Activated T-cell treated with anti-CD3 and anti-CD28 coated beads, Interleukin-2, amount 50 U/mL, for 72 hours (primary cell): ENCODE measurements around the gene PRKCE. TPM values are rescaled to one million over a fixed set of nuclear protein-coding genes. Genes with fewer than 3 reads are reported as not detected.
"Not testable (repeated sequence)": the region's sequence is repeated elsewhere in the genome, so short reads cannot be mapped to it uniquely, and the experiment has no call there.

Experiments
- ATAC-seq, 2 donors: fragments of 150-1000 bp; cut with Tn5 transposase; replicated peaks in 1 of 2; 2 replicates each; pipeline ENCODE4 v1.10.0; 2021; ENCODE audit warnings: moderate library complexity in 2 of 2, mild to moderate bottlenecking in 1 of 2
- DNase-seq, 2 donors: peaks; one replicate each; pipeline ENCODE4 v3.0.0; 2021 to 2022; ENCODE audit warnings: mixed read lengths in 1 of 2
- H3K27ac Mint-ChIP-seq: one replicate; pipeline ENCODE4 v1.8.0; 2022; ENCODE audit warnings: mild to moderate bottlenecking, moderate library complexity, mixed read lengths
- H3K27me3 Mint-ChIP-seq: one replicate; pipeline ENCODE4 v1.8.0; 2022; ENCODE audit warnings: low read depth, mixed read lengths
- H3K36me3 Mint-ChIP-seq, 2 donors: one replicate each; pipeline ENCODE4 v1.8.0; 2022; ENCODE audit warnings: mixed read lengths in 2 of 2, mild to moderate bottlenecking in 1 of 2; ENCODE audit not compliant: insufficient read depth in 2 of 2
- H3K4me1 Mint-ChIP-seq: one replicate; pipeline ENCODE4 v1.8.0; 2022; ENCODE audit warnings: low read depth, mixed read lengths
- H3K4me3 Mint-ChIP-seq, 2 donors: one replicate each; pipeline ENCODE4 v1.8.0; 2022; ENCODE audit warnings: mild to moderate bottlenecking in 2 of 2, mixed read lengths in 2 of 2, moderate library complexity in 2 of 2
- H3K9me3 Mint-ChIP-seq, 2 donors: one replicate each; pipeline ENCODE4 v1.8.0; 2022; ENCODE audit warnings: mixed read lengths in 2 of 2
- total RNA-seq, 2 donors: library from RNA; stranded (reverse); gene quantifications; one replicate each; pipeline ENCODE4 v1.2.3, GENCODE V29; 2022

Gene PRKCE
- total RNA-seq, 2 donors from 2014 or later, result 19.3 to 35.3 TPM

GRCh38 chr2:45885171-45885621 lies 233.7 kb downstream of the PRKCE start:
- H3K4me3 Mint-ChIP-seq, result no peak overlapping the region
- H3K36me3 Mint-ChIP-seq, result no peaks in the 10 kb centered on the region
- no peak for DNase-seq
- H3K27me3 Mint-ChIP-seq, result no peaks in the 10 kb centered on the region
- ATAC-seq, result no peak
- no peak overlapping the region for H3K27ac Mint-ChIP-seq
- H3K4me1 Mint-ChIP-seq, result peaks cover 17% of the 10 kb centered on the region
- no peaks in the 10 kb centered on the region for H3K9me3 Mint-ChIP-seq

DNA sequence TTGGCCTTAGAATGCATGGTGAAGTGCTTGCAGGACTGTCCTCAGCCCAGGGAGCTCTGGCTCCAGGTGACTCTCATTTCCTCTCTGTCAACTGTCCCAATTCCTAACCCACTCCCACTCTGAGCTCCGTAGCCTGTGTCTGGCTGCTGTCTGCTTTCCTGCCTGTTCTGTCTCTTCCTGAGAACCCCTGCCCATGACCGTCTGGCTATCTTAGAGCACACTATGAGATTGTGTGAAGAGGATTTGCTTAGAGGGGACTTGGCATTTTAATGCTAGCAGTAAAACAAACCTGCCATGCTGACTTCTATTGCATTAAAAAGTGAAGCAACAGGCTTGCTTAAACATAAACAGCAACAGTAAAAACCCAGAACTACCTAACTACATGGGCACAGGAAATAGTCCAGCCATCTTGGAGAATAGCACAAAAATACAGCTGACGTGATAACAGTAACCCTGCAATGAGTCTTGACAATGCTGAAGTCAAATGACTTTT lies 234.7 kb downstream of the PRKCE start:
- ATAC-seq, result no peak
- Mint-ChIP-seq H3K4me1 (peaks cover 28% of the 10 kb centered on the region), H3K27ac (peak overlapping the region; percentile 4), H3K4me3 (no peak overlapping the region), H3K27me3 (no peaks in the 10 kb centered on the region), H3K36me3 (no peaks in the 10 kb centered on the region), H3K9me3 (no peaks in the 10 kb centered on the region)
- no peak for DNase-seq

DNA sequence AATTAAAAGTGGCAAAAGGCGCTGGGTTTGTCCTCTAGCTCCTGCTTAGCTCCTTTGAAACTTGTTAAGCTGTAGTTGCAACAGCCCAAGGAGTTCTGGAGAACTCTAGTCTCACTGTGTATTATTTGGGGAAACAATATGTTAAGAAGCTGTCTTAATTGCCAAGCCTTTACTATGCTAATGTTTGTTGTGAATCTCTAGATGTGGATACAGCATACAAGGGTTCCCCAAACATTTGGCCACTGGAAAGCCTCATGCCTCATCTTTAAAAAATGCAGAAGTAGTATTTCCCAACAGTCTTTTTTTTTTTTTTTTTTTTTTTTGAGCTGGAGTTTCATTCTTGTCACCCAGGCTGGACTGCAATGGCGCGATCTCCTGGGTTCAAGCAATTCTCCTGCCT lies 236.7 kb downstream of the PRKCE start:
- no peaks in the 10 kb centered on the region for H3K27me3 Mint-ChIP-seq
- H3K27ac Mint-ChIP-seq, result no peak overlapping the region
- no peaks in the 10 kb centered on the region for H3K36me3 Mint-ChIP-seq
- ATAC-seq, result no peak
- DNase-seq, result no peak
- peaks cover 47% of the 10 kb centered on the region for H3K4me1 Mint-ChIP-seq
- no peaks in the 10 kb centered on the region for H3K9me3 Mint-ChIP-seq
- no peak overlapping the region for H3K4me3 Mint-ChIP-seq

GRCh38 chr2:45888641-45889040 lies 237.2 kb downstream of the PRKCE start:
- no peaks in the 10 kb centered on the region for H3K27me3 Mint-ChIP-seq
- no peaks in the 10 kb centered on the region for H3K9me3 Mint-ChIP-seq
- no peak overlapping the region for H3K4me3 Mint-ChIP-seq
- peaks cover 49% of the 10 kb centered on the region for H3K4me1 Mint-ChIP-seq
- no peaks in the 10 kb centered on the region for H3K36me3 Mint-ChIP-seq
- no peak overlapping the region for H3K27ac Mint-ChIP-seq
- ATAC-seq (no peak), DNase-seq (no peak)

GRCh38 chr2:45889053-45889452 lies 237.6 kb downstream of the PRKCE start:
- H3K9me3 Mint-ChIP-seq, result no peaks in the 10 kb centered on the region
- no peaks in the 10 kb centered on the region for H3K36me3 Mint-ChIP-seq
- H3K27me3 Mint-ChIP-seq, result no peaks in the 10 kb centered on the region
- H3K4me3 Mint-ChIP-seq, result peak overlapping the region in 1 of 2 donors; percentile 16
- ATAC-seq, result peak; percentile 91 to 92
- DNase-seq, result peak; percentile 15 to 37
- no peak overlapping the region for H3K27ac Mint-ChIP-seq
- H3K4me1 Mint-ChIP-seq, result peaks cover 49% of the 10 kb centered on the region

GRCh38 chr2:45889620-45890370 lies 238.3 kb downstream of the PRKCE start:
- Mint-ChIP-seq H3K36me3 (no peaks in the 10 kb centered on the region), H3K9me3 (no peaks in the 10 kb centered on the region), H3K4me3 (no peak overlapping the region), H3K27ac (no peak overlapping the region), H3K27me3 (no peaks in the 10 kb centered on the region), H3K4me1 (peaks cover 49% of the 10 kb centered on the region)
- ATAC-seq (peak; percentile 37 to 60), DNase-seq (no peak)

GRCh38 chr2:45890371-45890646 lies 238.8 kb downstream of the PRKCE start:
- H3K27ac Mint-ChIP-seq, DNase-seq, H3K36me3 Mint-ChIP-seq, H3K9me3 Mint-ChIP-seq, ATAC-seq, H3K4me3 Mint-ChIP-seq, H3K27me3 Mint-ChIP-seq: not testable (repeated sequence)
- H3K4me1 Mint-ChIP-seq, result peaks cover 49% of the 10 kb centered on the region

GRCh38 chr2:45890819-45891218 lies 239.3 kb downstream of the PRKCE start:
- no peaks in the 10 kb centered on the region for H3K9me3 Mint-ChIP-seq
- peak overlapping the region in 1 of 2 donors; percentile 2 for H3K4me3 Mint-ChIP-seq
- no peaks in the 10 kb centered on the region for H3K36me3 Mint-ChIP-seq
- H3K4me1 Mint-ChIP-seq, result peaks cover 49% of the 10 kb centered on the region
- peak in 1 of 2 donors; percentile 38 for ATAC-seq
- DNase-seq, result no peak
- no peak overlapping the region for H3K27ac Mint-ChIP-seq
- no peaks in the 10 kb centered on the region for H3K27me3 Mint-ChIP-seq

GRCh38 chr2:45891719-45892424 lies 240.4 kb downstream of the PRKCE start:
- H3K4me3 Mint-ChIP-seq, result peak overlapping the region in 1 of 2 donors; percentile 5
- no peak overlapping the region for H3K27ac Mint-ChIP-seq
- no peaks in the 10 kb centered on the region for H3K27me3 Mint-ChIP-seq
- peaks cover 49% of the 10 kb centered on the region for H3K4me1 Mint-ChIP-seq
- DNase-seq (no peak), ATAC-seq (no peak)
- no peaks in the 10 kb centered on the region for H3K9me3 Mint-ChIP-seq
- H3K36me3 Mint-ChIP-seq, result no peaks in the 10 kb centered on the region

DNA sequence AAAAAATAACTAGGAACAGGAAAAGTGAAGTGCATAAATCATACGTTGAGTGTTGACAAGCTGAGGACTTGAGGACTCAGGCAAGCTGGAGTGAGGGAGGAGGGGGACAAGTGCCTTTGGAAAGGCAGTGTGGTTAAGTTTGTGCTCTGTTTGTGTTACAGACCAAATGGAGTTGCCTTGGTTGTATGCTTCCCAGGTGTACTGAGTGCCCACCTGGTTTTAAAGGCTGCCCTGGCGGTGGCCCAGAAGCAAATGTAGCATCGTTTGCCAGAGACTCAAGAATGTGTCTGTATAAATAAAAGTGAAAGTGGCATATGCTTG lies 240.9 kb downstream of the PRKCE start:
- DNase-seq (no peak), ATAC-seq (no peak)
- Mint-ChIP-seq H3K27me3 (no peaks in the 10 kb centered on the region), H3K27ac (no peak overlapping the region), H3K4me3 (no peak overlapping the region), H3K4me1 (peaks cover 49% of the 10 kb centered on the region), H3K9me3 (no peaks in the 10 kb centered on the region), H3K36me3 (no peaks in the 10 kb centered on the region)

DNA sequence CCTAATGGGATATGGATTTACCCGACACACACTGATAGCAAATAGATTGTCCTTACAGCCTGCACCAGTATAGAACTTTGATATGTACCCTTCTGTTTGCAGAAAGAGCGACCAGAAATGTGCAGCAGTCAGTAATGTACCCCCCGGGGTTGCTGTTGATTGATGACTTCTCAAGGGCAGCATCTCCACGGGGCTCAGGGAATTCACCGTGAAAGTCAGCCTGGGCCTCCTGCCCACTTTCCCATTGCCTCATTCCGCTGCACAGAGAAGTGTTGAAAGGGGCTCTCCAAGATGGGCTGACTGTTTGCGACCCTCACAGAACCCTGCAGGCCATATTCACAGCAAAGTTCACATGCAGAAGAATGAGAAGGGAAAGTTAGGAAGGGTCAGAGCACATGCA lies 241.3 kb downstream of the PRKCE start:
- H3K4me3 Mint-ChIP-seq, result no peak overlapping the region
- no peaks in the 10 kb centered on the region for H3K9me3 Mint-ChIP-seq
- no peaks in the 10 kb centered on the region for H3K27me3 Mint-ChIP-seq
- DNase-seq (no peak), ATAC-seq (no peak)
- H3K27ac Mint-ChIP-seq, result no peak overlapping the region
- H3K4me1 Mint-ChIP-seq, result peaks cover 49% of the 10 kb centered on the region
- no peaks in the 10 kb centered on the region for H3K36me3 Mint-ChIP-seq

DNA sequence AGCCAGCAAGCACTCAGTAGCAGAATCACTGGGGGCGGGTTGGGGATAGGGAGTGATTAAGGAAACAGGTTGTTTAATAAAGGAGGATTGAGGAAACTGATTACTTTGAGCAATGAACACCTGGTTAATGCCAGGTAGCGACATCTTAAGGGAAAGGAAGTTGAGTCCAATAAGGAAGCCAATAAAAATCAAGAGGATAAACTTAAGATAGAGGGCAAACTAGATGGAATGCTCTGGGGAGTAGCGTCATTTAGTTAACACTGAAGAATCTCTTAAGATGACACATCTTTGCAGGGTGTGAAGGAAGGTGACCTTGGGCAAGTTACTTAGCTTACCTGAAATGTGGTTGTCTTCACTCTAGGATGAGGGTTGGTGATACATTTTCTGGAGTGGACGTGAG lies 242.7 kb downstream of the PRKCE start:
- ATAC-seq, result no peak
- no peak for DNase-seq
- H3K27ac Mint-ChIP-seq, result no peak overlapping the region
- no peaks in the 10 kb centered on the region for H3K9me3 Mint-ChIP-seq
- no peaks in the 10 kb centered on the region for H3K27me3 Mint-ChIP-seq
- peaks cover 40% of the 10 kb centered on the region for H3K4me1 Mint-ChIP-seq
- H3K4me3 Mint-ChIP-seq, result no peak overlapping the region
- no peaks in the 10 kb centered on the region for H3K36me3 Mint-ChIP-seq

DNA sequence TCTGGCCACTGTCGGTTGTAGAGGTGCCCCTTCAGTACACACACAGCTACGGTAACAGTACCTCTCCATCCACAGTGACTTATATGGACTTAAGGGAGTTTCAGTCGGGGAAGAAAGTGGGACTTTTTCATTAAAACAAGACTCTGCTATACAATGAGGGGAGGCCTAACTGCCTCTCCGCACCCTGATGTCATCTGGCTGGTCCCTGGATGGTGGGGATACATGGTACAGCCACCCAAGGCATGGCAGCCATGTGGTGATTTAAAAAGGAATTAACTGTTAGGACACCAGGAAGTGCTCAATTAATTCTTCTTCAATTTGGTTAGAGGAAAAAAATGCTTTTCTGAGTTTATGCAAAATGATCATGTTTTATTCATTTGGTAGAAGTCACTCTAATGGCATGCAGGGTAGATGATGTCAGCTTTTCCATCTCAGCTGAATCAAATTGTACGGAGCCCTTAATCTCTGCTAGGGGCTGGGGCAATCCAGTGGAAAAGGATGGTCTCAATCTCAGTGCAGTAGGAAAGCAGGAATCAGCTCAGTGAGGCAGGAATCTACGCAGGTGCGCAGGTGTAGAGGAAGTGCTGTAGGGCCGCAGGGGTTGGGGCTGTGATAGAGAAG lies 243.9 kb downstream of the PRKCE start:
- no peak for DNase-seq
- no peaks in the 10 kb centered on the region for H3K36me3 Mint-ChIP-seq
- H3K27me3 Mint-ChIP-seq, result no peaks in the 10 kb centered on the region
- H3K9me3 Mint-ChIP-seq, result no peaks in the 10 kb centered on the region
- no peak overlapping the region for H3K4me3 Mint-ChIP-seq
- H3K27ac Mint-ChIP-seq, result no peak overlapping the region
- peaks cover 30% of the 10 kb centered on the region for H3K4me1 Mint-ChIP-seq
- ATAC-seq, result no peak
